ENCODE results near the gene USH2A. TPM values are rescaled to one million over a fixed set of nuclear protein-coding genes. Genes with fewer than 3 reads are reported as not detected.

The USH2A gene
- polyA plus RNA-seq, 1 donor from 2014 or later, result not detected

DNA sequence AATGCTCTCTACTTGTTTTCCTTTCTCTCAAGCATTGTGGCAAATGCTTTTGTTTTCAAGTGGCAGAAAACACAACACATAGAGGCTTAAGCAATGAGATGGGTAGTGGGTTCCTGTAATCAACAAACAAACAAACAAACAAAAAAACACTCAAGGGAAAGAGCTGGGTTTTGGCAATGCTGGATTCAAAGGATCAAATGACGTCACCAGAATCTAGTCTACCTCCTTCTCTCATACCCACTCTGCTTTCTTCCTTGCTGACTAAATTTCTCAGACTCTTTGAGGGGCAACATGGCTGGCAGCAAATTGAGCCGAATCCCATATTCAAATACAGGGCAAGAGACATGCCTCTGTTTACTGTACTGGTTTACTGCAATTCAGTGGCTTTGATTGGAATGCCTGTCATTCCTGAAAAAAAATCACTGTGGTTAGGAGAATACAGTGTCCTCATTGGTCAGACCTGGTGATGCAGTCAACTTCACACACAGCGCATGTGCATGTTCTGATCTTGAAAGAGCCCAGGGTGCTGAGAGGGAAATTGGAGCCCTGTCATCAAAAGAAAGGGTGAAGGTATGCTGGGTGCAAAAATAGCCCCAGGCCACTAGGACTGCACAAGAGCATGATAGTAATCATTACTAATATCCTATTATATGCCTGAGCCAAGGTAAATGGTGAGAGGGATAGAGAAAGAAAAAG lies 500.0 kb downstream of the USH2A start:
- Mint-ChIP-seq H3K4me1 (no peaks in the 10 kb centered on the region), H3K36me3 (no peaks in the 10 kb centered on the region), H3K27ac (no peak overlapping the region), H3K9me3 (no peaks in the 10 kb centered on the region), H3K4me3 (no peak overlapping the region), H3K27me3 (no peaks in the 10 kb centered on the region)

DNA sequence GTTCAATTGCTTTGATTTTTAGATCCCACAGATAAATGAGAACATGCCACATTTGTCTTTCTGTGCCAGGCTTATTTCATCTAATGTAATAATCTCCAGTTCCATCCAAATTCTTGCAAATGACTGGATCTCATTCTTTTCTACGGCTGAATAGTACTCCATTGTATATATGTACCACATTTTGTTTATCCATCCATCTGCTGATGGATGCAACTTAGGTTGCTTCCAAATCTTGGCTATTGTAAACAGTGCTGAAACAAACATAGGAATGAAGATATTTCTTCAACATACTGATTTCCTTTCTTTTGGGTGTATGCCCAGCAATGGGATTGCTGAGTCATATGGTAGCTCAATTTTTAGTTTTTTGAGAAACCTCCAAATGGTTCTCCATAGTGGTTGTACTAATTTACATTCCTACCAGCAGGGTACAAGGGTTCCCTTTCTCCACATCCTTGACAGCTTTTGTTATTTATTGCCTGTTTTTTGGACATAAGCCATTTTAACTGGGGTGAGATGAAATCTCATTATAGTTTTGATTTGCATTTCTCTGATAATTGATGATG lies 511.8 kb downstream of the USH2A start:
- no peak overlapping the region for H3K27ac Mint-ChIP-seq
- H3K4me3 Mint-ChIP-seq, result no peak overlapping the region
- H3K9me3 Mint-ChIP-seq, result peaks cover 0 to 5% (median 0%) of the 10 kb centered on the region in 3 donors
- H3K27me3 Mint-ChIP-seq, result no peaks in the 10 kb centered on the region
- peaks cover 0 to 2% (median 0%) of the 10 kb centered on the region in 3 donors for H3K4me1 Mint-ChIP-seq
- no peaks in the 10 kb centered on the region for H3K36me3 Mint-ChIP-seq

DNA sequence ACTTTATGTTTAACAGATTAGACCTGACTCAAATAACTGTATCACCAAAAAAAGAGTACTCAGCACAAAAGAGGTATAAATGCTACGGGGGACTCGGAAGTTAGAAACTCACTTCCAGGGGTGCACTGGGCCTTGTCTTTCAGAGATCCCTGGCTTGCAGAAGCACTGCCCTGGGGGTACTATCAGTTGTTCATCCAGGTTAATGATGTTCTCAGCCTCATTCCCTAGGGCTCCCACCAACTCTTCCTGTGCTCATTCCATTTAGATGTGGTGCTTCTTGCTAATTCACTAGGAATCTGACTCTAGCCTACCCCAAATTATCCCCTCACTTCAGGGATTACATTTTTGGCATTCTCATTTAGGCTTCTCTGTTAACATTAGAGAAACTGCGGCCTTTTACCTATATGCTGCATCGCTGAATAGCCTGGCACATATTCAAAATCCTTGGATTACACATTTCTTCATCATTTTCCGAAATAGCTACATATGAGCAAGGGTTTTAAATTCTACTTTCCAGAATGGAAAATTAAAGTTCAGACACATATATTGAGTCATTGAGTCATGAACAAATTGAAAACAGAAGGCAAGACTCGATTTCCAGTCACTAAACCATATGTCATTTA lies 517.6 kb downstream of the USH2A start:
- no peak overlapping the region for H3K4me3 Mint-ChIP-seq
- peaks cover 0 to 4% (median 0%) of the 10 kb centered on the region in 3 donors for H3K9me3 Mint-ChIP-seq
- no peaks in the 10 kb centered on the region for H3K4me1 Mint-ChIP-seq
- no peak overlapping the region for H3K27ac Mint-ChIP-seq
- H3K27me3 Mint-ChIP-seq, result no peaks in the 10 kb centered on the region
- H3K36me3 Mint-ChIP-seq, result no peaks in the 10 kb centered on the region

DNA sequence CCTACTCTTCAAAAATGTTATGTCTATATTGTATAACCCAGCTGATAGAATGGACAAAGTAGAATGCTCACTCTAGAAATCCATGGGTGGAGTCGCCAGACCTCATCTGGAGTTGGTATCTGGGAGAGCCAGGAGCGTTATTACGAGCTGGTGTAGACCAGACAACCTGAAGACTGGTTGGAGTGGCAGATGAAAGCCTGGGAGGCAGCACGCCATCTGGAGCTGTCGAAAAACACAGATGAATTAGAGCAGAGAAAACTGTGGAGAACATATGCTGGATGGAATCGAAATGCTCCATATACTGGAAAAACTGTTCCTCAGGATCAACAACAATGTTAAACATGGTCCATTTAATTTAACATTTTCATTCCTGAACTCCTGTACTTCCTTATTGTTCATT lies 522.6 kb downstream of the USH2A start:
- Mint-ChIP-seq H3K4me3 (no peak overlapping the region), H3K4me1 (peaks cover 0 to 2% (median 0%) of the 10 kb centered on the region in 3 donors)

DNA sequence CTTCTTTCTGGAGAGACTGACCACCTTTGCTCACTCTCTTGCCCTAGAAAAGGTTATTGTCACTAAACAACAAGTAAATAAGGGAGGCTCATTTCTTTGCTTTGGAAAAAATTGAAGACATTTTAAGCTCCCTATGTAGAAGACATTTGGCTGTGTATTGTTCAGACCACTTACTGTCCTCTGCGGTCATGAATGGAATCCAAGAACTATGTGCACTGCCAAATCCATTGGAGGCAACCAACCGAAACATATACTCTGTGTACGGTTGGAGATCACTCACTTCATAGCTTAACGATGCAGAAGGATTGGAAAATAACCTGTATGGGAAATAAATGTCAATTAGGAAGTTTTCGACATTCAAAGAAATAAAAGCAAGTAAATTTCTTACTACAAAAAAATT lies 523.3 kb downstream of the USH2A start:
- H3K4me3 Mint-ChIP-seq, result no peak overlapping the region
- no peaks in the 10 kb centered on the region for H3K27me3 Mint-ChIP-seq

More for the DNA sequence above, 522.6 kb downstream of the USH2A start:
- peaks cover 0 to 4% (median 0%) of the 10 kb centered on the region in 3 donors for H3K9me3 Mint-ChIP-seq
- no peaks in the 10 kb centered on the region for H3K36me3 Mint-ChIP-seq
- H3K27me3 Mint-ChIP-seq, result no peaks in the 10 kb centered on the region
- no peak overlapping the region for H3K27ac Mint-ChIP-seq

DNA sequence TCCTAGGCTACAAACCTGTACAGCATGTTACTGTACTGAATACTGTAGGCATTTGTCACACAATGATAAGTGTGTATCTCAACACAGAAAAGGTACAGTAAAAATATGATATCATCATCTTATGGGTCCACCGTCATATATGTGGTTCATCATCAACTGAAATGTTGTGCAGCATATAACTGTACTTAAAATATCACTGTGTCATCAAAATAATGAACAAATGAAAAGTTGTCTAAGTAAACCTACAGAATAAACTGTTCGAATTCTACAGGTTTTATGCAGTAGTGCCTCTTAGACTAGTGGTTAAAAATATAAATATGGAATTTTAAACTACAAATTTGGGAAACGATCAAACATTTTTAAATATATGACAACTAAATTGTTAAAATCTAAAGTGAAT lies 527.4 kb downstream of the USH2A start:
- Mint-ChIP-seq H3K9me3 (no peaks in the 10 kb centered on the region), H3K27ac (no peak overlapping the region), H3K36me3 (no peaks in the 10 kb centered on the region), H3K4me3 (no peak overlapping the region), H3K27me3 (no peaks in the 10 kb centered on the region), H3K4me1 (peaks cover 0 to 2% (median 0%) of the 10 kb centered on the region in 3 donors)

More for the DNA sequence above, 523.3 kb downstream of the USH2A start:
- Mint-ChIP-seq H3K36me3 (no peaks in the 10 kb centered on the region), H3K9me3 (peaks cover 0 to 4% (median 0%) of the 10 kb centered on the region in 3 donors), H3K4me1 (peaks cover 0 to 2% (median 0%) of the 10 kb centered on the region in 3 donors), H3K27ac (no peak overlapping the region)

DNA sequence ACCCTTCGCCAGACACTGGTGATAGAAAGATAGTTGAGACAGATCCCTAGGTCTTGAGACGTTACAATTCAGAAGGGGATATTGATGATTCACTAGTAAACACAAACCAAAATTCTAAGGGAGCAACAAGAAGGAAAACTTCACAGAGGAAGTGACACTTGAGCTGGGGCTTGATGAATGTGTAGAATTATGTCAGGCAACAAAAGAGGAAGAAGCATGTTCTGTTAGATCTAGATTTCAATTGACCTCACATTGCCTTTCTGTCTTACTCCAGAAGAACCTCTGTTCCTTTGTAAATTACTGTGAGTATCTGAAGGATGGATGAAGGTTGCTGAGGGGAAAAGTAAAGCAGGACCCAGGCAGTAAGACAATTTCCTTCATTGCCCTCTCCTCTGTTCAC lies 528.0 kb downstream of the USH2A start:
- peaks cover 3% of the 10 kb centered on the region in 3 donors for H3K4me1 Mint-ChIP-seq
- H3K36me3 Mint-ChIP-seq, result no peaks in the 10 kb centered on the region
- H3K4me3 Mint-ChIP-seq, result no peak overlapping the region
- H3K27me3 Mint-ChIP-seq, result no peaks in the 10 kb centered on the region
- no peaks in the 10 kb centered on the region for H3K9me3 Mint-ChIP-seq
- H3K27ac Mint-ChIP-seq, result no peak overlapping the region

DNA sequence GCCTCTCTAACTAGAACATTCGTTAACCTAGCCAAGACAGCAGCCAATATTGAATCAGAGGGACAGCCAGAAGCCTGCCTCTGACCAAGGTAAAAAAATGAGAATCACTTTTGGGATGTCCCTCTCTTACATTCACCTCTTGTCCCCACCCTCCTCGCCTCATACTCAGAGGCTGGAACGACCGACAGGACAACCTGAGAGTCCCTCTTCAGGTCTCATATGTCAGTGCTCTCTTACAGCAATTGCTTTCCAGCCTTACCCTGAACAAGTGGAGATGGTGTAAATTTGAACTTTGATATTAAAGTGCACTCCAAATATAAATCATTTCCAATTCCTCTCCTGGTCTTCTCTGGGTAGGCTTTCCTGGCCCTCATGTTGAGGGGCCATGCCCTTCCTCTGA lies 528.6 kb downstream of the USH2A start:
- no peaks in the 10 kb centered on the region for H3K27me3 Mint-ChIP-seq
- H3K9me3 Mint-ChIP-seq, result no peaks in the 10 kb centered on the region
- no peak overlapping the region for H3K4me3 Mint-ChIP-seq
- no peak overlapping the region for H3K27ac Mint-ChIP-seq
- H3K36me3 Mint-ChIP-seq, result no peaks in the 10 kb centered on the region
- peaks cover 3 to 4% (median 3%) of the 10 kb centered on the region in 3 donors for H3K4me1 Mint-ChIP-seq

DNA sequence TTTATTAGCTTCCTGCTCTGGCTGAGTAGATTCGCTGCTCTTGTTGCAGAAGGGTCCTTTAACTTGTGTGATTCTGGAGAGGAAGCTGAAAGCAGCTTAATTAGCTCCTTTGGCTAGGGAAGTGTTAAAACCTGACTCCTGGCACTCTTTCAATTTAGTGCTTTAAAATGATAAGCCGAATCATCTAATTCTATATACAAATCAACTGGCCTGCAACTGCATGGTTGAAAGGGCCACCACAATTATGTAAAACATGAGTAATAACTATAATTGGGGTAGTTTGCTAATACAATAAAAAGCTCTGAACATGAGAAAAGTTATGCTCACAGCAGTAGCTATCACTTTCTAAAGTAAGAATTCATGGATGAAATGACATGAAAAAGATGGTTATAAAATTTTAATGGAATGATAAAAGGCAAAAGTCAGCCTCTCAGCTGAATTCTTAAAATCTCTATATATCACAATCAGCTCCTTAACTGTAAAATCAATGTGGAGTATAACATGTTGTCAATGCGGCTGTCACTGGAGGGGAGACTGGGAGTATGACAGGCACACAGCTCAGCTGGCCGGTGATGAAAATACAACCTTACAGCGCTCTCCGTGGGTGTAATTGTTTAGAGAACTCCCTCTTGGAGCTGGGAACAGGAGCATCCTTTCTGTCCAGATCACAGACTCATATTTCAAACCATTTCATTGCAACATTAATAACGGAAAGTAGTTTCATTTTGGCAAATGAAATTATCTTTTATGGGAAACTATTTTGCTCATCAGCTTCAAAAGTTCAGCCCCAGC lies 531.8 kb downstream of the USH2A start:
- Mint-ChIP-seq H3K9me3 (no peaks in the 10 kb centered on the region), H3K4me1 (peaks cover 1 to 4% (median 3%) of the 10 kb centered on the region in 3 donors), H3K36me3 (no peaks in the 10 kb centered on the region), H3K27me3 (no peaks in the 10 kb centered on the region), H3K27ac (no peak overlapping the region), H3K4me3 (no peak overlapping the region)

DNA sequence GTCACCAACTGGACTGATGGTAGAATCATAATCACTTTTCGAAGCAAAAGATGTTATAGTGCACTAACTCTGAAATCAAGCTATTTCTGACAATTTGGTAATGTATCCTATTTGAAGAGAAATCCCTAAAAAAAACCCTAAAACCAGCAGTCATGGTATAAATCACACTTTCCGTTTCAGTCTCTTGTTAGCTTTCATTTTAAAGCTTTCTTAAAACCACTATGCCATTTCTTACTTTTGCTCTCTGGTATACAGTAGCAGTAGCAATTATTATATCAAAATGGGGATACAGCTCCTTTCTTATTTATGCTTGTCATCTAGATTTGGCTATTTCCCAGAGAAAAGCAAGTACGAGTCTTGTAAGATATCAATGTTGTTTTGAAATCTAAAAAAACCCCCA lies 532.8 kb downstream of the USH2A start:
- peaks cover 1 to 4% (median 3%) of the 10 kb centered on the region in 3 donors for H3K4me1 Mint-ChIP-seq
- H3K27ac Mint-ChIP-seq, result no peak overlapping the region
- no peaks in the 10 kb centered on the region for H3K9me3 Mint-ChIP-seq
- H3K27me3 Mint-ChIP-seq, result no peaks in the 10 kb centered on the region
- no peak overlapping the region for H3K4me3 Mint-ChIP-seq
- H3K36me3 Mint-ChIP-seq, result no peaks in the 10 kb centered on the region

DNA sequence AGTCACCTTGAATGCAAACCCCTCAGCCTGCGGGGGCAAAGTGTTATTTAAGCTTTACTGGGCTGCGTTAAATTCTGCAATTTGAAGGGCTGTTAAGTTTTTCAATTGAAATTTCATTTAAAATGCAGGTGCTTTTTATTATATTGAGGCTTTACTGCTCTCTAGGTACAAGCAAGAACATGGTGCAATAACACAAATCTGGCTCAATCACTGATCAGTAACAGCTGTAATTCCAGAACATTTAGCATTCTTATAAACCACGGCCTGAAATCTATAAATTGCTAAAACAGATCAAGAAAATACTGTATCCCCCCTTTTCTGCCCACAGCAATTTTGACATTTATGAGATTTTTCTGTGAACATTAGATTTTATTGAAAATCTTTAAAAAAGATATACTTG lies 533.4 kb downstream of the USH2A start:
- Mint-ChIP-seq H3K4me3 (no peak overlapping the region), H3K4me1 (peaks cover 1 to 4% (median 3%) of the 10 kb centered on the region in 3 donors), H3K9me3 (no peaks in the 10 kb centered on the region), H3K27ac (no peak overlapping the region), H3K27me3 (no peaks in the 10 kb centered on the region), H3K36me3 (no peaks in the 10 kb centered on the region)

DNA sequence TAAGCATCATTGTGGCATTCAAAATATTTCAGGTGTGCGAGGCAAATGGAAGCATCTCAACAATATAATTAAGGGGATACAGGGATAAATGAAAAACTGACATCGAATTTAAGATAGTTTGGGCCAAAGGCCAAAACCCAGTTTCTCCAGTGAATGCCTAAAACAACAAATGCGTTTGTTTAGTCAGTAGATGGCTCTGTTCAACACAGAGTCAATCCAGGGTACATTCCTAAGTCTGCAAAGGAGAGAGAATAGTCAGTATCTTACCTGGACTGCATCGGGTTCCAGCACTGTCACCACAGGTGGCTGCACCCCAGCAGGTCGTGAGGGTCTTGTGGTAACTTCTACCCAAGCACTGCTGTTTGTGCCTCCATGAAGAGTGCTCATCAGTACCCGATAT lies 535.1 kb downstream of the USH2A start:
- no peak overlapping the region for H3K4me3 Mint-ChIP-seq
- H3K4me1 Mint-ChIP-seq, result peaks cover 1 to 4% (median 3%) of the 10 kb centered on the region in 3 donors
- peaks cover 0 to 2% (median 0%) of the 10 kb centered on the region in 3 donors for H3K9me3 Mint-ChIP-seq
- no peak overlapping the region for H3K27ac Mint-ChIP-seq
- no peaks in the 10 kb centered on the region for H3K36me3 Mint-ChIP-seq
- H3K27me3 Mint-ChIP-seq, result no peaks in the 10 kb centered on the region

DNA sequence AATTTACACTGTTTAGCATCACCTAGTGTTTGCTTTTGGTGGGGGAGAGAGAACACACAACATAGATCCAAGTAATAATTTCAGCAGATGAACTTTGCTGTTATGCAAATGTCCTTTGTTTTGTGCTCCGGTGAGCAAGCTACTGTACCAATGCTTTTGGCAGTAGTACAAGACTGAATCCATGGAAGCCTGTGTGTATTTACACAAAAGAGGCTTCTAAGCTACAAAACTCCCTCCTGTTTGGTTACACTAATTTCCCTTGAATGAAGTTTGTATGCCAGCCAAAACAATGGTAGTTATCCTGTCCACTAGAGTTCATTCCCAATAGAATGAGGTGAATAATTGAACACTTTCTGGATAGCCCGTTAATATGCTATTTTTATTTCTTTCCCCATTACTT lies 535.6 kb downstream of the USH2A start:
- no peaks in the 10 kb centered on the region for H3K27me3 Mint-ChIP-seq
- H3K27ac Mint-ChIP-seq, result no peak overlapping the region
- H3K4me3 Mint-ChIP-seq, result no peak overlapping the region
- peaks cover 1 to 4% (median 3%) of the 10 kb centered on the region in 3 donors for H3K4me1 Mint-ChIP-seq
- H3K9me3 Mint-ChIP-seq, result peaks cover 0 to 2% (median 0%) of the 10 kb centered on the region in 3 donors
- H3K36me3 Mint-ChIP-seq, result no peaks in the 10 kb centered on the region

DNA sequence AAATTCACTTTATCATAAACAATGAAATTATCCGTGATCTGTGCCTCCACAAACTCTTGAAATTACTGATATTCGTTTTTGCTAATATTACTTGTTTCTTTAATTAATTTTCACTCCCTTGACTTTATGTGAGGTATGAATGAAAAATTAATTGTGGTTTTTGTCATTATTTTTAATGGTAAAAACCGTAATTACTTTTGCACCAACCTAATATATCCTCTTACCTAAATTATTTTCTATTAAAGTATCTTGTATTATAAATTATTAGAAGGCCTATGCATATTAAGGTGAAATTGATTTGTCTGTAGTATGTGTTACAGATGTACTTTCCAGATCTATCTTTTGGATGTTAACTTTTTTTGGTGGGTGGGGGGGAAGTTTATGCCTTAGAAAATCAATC lies 540.2 kb downstream of the USH2A start:
- Mint-ChIP-seq H3K9me3 (peaks cover 0 to 3% (median 0%) of the 10 kb centered on the region in 3 donors), H3K4me1 (no peaks in the 10 kb centered on the region)

DNA sequence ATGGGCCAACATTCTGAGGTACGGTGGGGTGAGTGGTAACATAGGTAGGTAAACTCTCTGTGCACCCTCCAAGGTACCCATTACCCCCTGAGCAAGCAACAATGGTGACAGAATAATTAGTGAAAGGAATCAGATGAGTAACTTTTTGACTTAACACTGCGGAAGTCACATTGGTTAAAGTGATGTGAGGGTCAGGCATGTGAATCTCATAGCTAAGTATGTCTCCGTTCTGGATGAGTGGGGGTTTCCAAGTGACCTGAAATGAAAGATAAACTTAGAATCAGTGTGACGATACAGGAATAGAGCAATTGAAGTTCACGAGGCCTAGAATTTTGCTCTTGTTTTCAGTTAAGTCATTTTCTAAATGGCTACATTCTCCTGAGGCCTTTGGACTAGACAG lies 544.4 kb downstream of the USH2A start:
- H3K4me1 Mint-ChIP-seq, result no peaks in the 10 kb centered on the region
- no peaks in the 10 kb centered on the region for H3K27me3 Mint-ChIP-seq
- H3K27ac Mint-ChIP-seq, result no peak overlapping the region
- H3K36me3 Mint-ChIP-seq, result no peaks in the 10 kb centered on the region
- H3K4me3 Mint-ChIP-seq, result no peak overlapping the region
- peaks cover 0 to 2% (median 0%) of the 10 kb centered on the region in 3 donors for H3K9me3 Mint-ChIP-seq

More for the DNA sequence above, 540.2 kb downstream of the USH2A start:
- Mint-ChIP-seq H3K27me3 (no peaks in the 10 kb centered on the region), H3K36me3 (no peaks in the 10 kb centered on the region), H3K27ac (no peak overlapping the region), H3K4me3 (no peak overlapping the region)
